DMS53 (cell line): ENCODE data around the gene LRP1B.
A peak's percentile ranks its signal among the peaks of the same experiment; 100 is the strongest.
"Not testable (repeated sequence)": the region's sequence is repeated elsewhere in the genome, so short reads cannot be mapped to it uniquely, and the experiment has no call there.

Source experiments
- DNase-seq: peaks from one replicate; lab custom pipeline; 2025; lab: John Stamatoyannopoulos, UW

The LRP1B gene

GRCh38 chr2:141311430-141311829 lies 819.4 kb downstream of the LRP1B start:
- DNase-seq = no peak

GRCh38 chr2:141306368-141306767 lies 824.4 kb downstream of the LRP1B start:
- DNase-seq = no peak

- no peak for DNase-seq
These were observed 829.3 kb downstream of the LRP1B start for GRCh38 chr2:141301551-141301950.

GRCh38 chr2:141280037-141280436 lies 850.8 kb downstream of the LRP1B start:
- no peak for DNase-seq

GRCh38 chr2:141271346-141271745 lies 859.5 kb downstream of the LRP1B start:
- DNase-seq = peak; percentile 0

- DNase-seq = no peak
These were observed 866.0 kb downstream of the LRP1B start for GRCh38 chr2:141264848-141265247.

- DNase-seq = no peak
These were observed 869.9 kb downstream of the LRP1B start for GRCh38 chr2:141260911-141261310.

- no peak for DNase-seq
These were observed 871.1 kb downstream of the LRP1B start for GRCh38 chr2:141259683-141260082.

GRCh38 chr2:141242008-141242407 lies 888.8 kb downstream of the LRP1B start:
- no peak for DNase-seq

GRCh38 chr2:141226560-141226959 lies 904.3 kb downstream of the LRP1B start:
- DNase-seq = no peak

GRCh38 chr2:141207036-141207385 lies 923.8 kb downstream of the LRP1B start:
- no peak for DNase-seq

- no peak for DNase-seq
These were observed 929.7 kb downstream of the LRP1B start for GRCh38 chr2:141201016-141201565.

- no peak for DNase-seq
These were observed 930.6 kb downstream of the LRP1B start for GRCh38 chr2:141200191-141200590.

GRCh38 chr2:141199711-141200110 lies 931.1 kb downstream of the LRP1B start:
- DNase-seq = no peak

GRCh38 chr2:141195087-141195486 lies 935.7 kb downstream of the LRP1B start:
- no peak for DNase-seq

- no peak for DNase-seq
These were observed 943.8 kb downstream of the LRP1B start for GRCh38 chr2:141187075-141187439.

GRCh38 chr2:141186413-141187074 lies 944.3 kb downstream of the LRP1B start:
- DNase-seq = no peak

GRCh38 chr2:141182246-141182645 lies 948.6 kb downstream of the LRP1B start:
- DNase-seq = no peak

- not testable (repeated sequence) for DNase-seq
These were observed 961.7 kb downstream of the LRP1B start for GRCh38 chr2:141169117-141169516.

- no peak for DNase-seq
These were observed 968.5 kb downstream of the LRP1B start for GRCh38 chr2:141162314-141162713.

- DNase-seq = no peak
These were observed 979.1 kb downstream of the LRP1B start for GRCh38 chr2:141151611-141152286.

GRCh38 chr2:141142025-141142424 lies 988.8 kb downstream of the LRP1B start:
- no peak for DNase-seq

- DNase-seq = no peak
These were observed 993.6 kb downstream of the LRP1B start for GRCh38 chr2:141137122-141137693.
